Activated naive CD4-positive, alpha-beta T cell treated with Interleukin-2 at 50 U/mL for 16 hours (primary cell): ENCODE data around the gene BACE2.
A peak's percentile ranks its signal among the peaks of the same experiment; 100 is the strongest.

Experiments used
- DNase-seq: peaks from one replicate; pipeline ENCODE4 v3.0.0-alpha.2; 2020

The BACE2 gene

GRCh38 chr21:41167348-41168342 lies at the start of gene BACE2:
Gene BACE2 (plus strand): TSS chr21:41168160. CDS start chr21:41168264, 104 bp downstream.
- DNase-seq = peak; percentile 27

GRCh38 chr21:41119901-41120300 lies 48.1 kb upstream of the BACE2 start:
- DNase-seq = no peak

GRCh38 chr21:41120997-41121396 lies 47.0 kb upstream of the BACE2 start:
- no peak for DNase-seq

- peak; percentile 26 for DNase-seq
Observed at GRCh38 chr21:41121785-41122415, 46.1 kb upstream of the BACE2 start.

- DNase-seq = no peak
Observed at GRCh38 chr21:41124641-41125201, 43.2 kb upstream of the BACE2 start.

GRCh38 chr21:41128981-41129380 lies 39.0 kb upstream of the BACE2 start:
- DNase-seq = no peak

- DNase-seq = no peak
Observed at GRCh38 chr21:41130883-41131282, 37.1 kb upstream of the BACE2 start.

- DNase-seq = no peak
Observed at GRCh38 chr21:41133874-41134522, 34.0 kb upstream of the BACE2 start.

GRCh38 chr21:41135746-41136145 lies 32.2 kb upstream of the BACE2 start:
- DNase-seq = no peak

- no peak for DNase-seq
Observed at GRCh38 chr21:41136286-41136685, 31.7 kb upstream of the BACE2 start.

- DNase-seq = no peak
Observed at GRCh38 chr21:41137401-41137800, 30.6 kb upstream of the BACE2 start.

GRCh38 chr21:41137889-41138288 lies 30.1 kb upstream of the BACE2 start:
- no peak for DNase-seq

GRCh38 chr21:41138711-41139110 lies 29.2 kb upstream of the BACE2 start:
- DNase-seq = no peak

GRCh38 chr21:41139275-41139674 lies 28.7 kb upstream of the BACE2 start:
- no peak for DNase-seq

GRCh38 chr21:41139951-41140350 lies 28.0 kb upstream of the BACE2 start:
- DNase-seq = no peak

- DNase-seq = no peak
Observed at GRCh38 chr21:41141031-41141457, 26.9 kb upstream of the BACE2 start.

GRCh38 chr21:41142051-41142795 lies 25.7 kb upstream of the BACE2 start:
- no peak for DNase-seq

- DNase-seq = no peak
Observed at GRCh38 chr21:41143596-41144325, 24.2 kb upstream of the BACE2 start.

GRCh38 chr21:41147096-41147978 lies 20.6 kb upstream of the BACE2 start:
- no peak for DNase-seq

- DNase-seq = no peak
Observed at GRCh38 chr21:41147979-41148355, 20.0 kb upstream of the BACE2 start.

- DNase-seq = no peak
Observed at GRCh38 chr21:41148798-41149197, 19.2 kb upstream of the BACE2 start.
